HS-5 (cell line): ENCODE results near the gene TEAD1.

Source experiments
- DNase-seq: peaks from one replicate; pipeline ENCODE4 v3.0.0-alpha.2; 2012; ENCODE audit warnings: low read depth

The TEAD1 gene

DNA sequence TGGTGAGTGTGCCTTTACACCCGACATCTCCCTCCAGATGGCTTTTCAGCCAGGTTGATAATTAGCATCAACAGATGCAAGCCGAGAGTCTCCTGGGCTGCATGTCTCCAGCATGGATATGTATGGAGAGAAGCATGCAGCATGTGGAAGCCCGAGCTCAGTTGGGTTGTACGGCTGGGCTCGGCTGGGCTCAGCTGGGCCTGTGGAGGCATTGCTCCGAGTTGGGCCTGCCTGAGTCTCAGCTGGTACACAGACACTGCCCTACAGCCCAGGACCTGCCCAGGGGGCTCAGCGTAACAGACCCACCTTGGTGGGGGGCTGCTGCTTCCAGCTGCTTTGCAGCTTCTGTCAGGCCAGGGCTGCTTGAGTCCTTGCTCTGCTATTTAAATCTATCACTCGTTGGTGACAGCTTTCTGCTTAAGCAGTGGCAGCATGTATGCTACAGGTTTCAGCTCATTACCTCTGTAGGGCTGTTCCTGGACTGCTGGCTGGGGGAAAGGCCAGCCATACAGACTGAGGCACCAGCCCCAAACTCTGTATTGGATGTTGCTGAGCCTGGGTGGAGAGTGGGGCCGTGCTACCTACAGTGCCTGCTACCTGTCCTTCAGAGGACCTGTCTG lies 115.5 kb downstream of the TEAD1 start:
- no peak for DNase-seq

DNA sequence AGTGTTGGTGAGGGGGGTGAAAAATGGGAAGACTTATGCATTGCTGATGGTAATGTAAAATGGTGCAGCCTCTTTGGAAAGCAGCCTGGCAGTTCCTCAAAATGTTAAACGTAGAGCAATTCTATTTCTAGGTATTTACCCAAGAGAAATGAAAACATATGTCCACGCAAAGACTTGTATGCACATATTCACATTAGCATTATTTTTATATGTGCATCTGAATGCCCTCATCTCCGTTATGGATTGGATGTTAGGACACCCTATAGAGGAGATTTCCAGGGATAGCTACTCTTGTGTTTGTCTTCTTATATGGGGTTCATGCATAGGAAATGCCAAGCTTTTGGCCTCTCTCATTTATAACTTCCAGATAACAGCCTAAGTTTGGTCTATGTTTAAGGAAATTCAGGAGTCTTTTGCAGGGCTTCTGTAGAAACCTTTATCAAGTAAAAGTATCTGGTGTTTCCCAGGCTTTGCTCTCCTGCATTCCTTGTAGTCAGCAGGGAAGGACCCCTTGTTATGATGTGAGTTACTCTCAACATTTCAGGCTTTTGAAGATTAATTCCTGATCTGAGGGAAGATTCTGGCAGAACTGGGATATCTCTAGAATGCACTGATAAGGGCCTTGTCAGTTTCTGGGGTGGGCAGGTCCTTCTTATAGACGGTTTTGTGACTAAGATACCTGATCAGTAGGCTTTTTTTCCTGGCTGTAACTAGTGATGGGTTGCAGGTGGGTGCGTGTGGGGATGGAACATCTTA lies 116.8 kb downstream of the TEAD1 start:
- DNase-seq = no peak

DNA sequence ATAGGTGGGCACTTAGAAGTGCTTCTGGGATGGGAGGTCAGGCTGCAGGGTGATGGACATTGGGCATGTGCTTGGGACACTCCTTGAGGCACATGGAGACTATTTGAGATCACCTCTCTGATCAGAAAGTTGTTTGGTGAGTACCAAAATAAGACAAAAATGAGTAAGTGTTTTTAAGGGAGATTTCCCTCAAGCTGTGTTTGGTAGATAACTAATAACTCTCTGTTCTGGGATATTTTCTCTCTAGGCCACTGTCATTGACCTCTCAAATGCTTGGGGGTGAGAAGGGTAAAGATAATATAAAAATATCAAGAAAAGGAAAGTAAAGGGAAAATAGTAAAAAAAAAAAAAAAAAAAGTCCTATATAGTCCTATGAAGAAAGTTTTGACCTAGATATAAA lies 117.8 kb downstream of the TEAD1 start:
- DNase-seq = no peak

DNA sequence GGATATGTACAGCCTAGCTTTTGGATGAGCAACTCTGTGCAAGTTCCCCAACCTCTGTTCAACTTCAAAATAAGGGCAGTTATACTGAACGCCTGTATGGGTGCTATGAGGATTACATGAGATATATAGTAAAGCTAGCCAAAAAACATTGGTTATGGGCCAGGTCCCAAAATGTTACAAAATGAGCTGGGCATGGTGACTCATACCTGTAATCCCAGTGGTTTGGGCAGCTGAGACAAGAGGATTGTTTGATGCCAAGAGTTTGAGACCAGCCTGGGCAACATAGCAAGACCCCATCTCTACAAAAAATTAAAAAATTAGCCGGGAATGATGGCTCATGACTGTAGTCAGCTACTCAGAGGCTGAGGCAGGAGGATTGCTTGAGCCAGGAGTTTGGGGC lies 118.4 kb downstream of the TEAD1 start:
- peak; percentile 56 for DNase-seq

DNA sequence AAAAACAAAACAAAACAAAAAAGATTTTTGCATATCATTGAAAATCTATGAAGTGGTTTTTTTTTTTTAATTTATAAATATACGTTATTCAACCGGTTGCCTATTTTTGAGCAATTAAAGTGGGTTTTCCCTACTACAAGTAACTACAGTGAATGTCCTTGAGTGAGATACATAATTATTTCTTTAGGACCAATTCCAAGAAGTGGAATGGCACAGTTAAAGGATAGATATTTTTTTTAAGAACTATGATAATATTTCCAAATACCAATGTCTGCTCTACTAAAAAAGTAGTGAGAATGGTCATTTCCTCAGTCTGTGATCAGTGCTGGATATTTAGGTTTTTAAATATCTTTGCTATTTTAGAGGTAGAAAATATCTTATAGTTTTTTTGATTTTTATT lies 118.8 kb downstream of the TEAD1 start:
- DNase-seq = no peak

DNA sequence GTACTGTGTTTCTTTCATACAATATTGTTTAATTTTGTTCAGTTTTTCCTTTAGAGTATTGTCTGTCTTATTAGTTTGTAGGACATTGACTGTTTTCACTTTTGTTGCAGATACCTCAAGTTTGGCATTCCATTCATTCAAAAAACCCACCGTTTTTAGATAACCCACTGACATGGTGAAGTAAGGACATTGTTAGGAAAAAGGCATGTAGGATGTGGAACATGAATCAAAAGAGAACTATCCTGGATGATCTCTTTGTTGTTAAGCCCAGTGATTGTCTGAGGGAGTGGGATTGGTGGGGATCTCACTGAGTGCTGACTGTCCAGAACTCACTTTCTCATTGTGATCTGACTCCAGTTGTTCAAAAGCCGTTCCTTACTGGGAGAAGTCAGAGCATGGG lies 119.3 kb downstream of the TEAD1 start:
- DNase-seq = no peak

DNA sequence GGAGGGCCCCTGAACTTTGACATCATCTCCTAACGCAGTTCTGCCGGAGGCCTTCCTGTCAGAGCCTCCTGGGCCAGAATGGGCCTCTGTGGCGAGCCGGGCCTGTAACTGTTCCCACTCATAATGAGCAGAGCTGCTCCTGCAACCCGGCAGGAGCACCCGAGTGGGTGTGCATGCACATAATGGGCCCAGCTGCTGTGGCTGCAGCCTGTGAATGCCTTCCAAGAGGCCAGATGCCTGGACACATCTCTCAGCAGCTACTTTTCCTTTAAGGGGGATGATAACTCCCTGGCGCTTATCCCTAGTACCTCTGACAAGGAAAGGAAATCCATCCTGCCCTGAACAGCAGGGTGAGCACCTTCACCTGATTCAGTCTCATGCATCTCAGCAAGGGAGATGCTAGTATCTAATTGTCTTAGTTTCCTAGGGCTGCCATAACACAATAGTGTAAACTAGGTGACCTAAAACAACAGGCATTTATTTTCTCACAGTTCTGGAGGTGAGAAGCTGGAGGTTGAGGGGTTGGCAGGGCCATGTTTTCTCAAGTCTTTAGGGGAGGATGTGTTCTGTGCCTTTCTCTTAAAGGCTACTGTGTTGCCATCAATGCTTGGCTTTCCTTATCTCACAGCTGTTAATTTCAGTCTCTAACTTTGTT lies 120.5 kb downstream of the TEAD1 start:
- DNase-seq = no peak

DNA sequence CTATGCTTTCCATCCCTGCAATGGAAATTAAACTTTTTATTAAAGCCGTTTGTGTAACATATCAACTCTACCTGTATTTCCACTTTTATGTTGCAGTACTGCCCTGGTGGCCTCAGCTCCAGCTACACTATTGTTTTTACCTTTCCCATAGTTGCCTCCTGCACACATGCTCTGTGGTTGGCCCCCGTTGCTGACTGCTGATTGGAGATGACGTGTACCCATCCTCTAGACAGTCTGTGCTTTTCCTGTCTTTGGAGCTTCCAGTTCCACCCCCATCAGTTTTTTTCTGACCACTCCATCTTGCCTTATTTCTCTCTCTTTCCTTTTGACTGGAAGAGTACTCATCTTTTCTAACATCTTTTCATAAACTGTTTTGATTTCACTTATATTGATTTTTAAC lies 123.8 kb downstream of the TEAD1 start:
- no peak for DNase-seq

DNA sequence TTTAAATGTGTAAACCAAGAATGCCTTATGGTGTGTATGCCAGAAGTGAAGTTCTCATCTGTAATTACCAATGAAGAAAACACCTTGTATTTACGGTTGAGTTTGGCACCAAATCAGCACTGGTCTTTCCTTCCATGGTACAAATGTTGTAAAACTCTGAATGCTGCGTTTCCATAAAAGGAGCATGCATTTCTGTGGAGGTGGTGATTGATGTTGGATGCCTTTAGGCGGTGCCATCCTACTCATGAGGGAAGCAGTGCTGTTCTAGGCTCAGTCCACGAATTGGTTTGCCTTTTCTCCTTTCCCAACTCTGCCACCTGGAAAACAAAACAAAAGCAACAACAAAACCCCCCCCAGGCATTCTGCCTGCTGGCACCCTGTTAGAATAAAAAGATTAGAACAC lies 124.4 kb downstream of the TEAD1 start:
- no peak for DNase-seq

DNA sequence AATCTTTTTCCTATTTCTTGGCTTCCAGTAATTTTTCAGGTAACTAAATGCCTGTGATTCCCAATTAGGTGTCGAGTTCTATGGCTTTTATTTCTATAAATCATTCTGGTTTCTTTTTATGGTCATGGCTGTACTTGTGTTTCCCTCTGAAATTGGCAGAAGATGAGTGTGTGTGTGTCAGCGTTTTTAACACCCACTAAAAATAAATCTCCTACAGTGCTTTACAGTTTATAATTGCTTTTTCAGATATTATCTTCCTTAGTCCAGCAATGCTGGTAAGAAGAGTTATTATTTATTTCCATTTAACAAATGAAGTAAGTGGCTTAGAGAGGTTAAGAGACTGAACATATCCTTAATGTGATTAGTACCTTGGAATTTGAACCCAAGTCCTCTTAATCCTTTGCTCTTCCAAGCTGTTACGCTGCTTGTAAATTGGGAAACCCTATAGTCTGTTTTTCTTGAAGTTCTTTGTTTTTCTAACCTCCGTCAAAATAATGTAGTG lies 125.2 kb downstream of the TEAD1 start:
- DNase-seq = no peak

DNA sequence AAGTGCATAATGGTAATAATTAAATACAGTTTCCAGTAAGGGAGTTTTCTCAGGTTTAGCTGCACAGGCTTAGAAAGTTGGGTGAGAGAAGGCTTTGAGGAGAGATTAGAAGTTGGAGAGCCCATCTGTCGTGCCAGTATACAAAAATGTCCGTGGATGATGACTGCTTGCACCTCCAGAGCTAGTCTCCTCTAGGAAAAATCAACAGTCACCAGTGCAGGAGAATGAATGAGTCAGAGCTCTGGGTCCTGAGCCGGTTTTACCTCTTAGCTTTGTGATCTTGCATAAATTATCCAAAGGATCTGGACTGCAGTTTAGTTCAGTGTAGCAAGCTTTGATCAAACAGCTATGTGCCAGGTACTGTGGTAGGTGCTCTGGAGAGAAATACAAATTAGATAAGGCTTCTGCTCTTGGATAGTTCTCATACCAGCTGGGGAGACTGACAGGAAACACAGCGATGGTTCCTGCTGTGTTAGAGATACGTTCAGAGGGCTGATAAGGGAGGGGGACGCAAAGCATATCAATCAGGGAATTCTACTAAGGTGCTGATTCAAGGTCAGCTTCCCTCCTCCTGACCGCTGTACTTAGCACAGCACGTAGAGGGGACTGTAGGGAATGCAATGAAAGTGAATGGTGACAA lies 125.9 kb downstream of the TEAD1 start:
- DNase-seq = no peak

DNA sequence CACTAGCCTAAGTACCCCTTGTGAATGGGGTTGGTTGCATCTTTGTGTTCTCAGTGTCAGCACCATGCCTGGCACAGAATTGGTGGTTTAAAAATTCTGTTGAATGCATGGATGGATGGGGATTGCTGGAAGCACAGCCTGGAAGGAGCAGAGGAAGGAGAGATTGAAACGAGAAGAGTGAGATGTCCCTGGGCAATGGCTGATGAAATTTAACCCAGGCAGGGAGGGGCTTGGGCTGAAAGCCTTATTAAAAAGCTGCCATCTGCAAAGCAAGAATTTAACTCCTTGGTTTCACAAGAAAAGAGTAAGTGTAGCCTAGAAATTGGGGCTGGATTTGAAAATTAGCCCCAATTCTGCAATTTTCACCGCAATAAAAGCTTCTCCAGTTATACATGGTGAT lies 126.7 kb downstream of the TEAD1 start:
- DNase-seq = no peak

DNA sequence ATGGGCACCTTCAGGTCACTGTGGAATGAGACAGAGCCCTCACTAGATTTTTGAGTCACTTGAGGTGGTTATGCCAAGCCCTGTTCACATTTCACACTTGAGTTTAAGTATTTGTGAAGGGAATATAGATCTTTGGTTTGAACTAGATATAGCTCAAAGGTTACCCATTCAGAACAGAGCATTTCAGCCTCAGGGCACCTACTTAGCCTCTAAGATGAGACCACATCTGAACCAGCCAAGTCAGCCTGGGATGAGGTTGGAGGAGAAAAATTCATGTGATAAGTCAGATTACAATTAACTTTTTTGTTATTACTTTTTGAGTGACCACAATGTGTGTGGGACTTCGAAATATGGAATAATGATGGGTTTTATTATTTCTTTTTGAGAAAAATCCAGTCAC lies 127.8 kb downstream of the TEAD1 start:
- DNase-seq = no peak

DNA sequence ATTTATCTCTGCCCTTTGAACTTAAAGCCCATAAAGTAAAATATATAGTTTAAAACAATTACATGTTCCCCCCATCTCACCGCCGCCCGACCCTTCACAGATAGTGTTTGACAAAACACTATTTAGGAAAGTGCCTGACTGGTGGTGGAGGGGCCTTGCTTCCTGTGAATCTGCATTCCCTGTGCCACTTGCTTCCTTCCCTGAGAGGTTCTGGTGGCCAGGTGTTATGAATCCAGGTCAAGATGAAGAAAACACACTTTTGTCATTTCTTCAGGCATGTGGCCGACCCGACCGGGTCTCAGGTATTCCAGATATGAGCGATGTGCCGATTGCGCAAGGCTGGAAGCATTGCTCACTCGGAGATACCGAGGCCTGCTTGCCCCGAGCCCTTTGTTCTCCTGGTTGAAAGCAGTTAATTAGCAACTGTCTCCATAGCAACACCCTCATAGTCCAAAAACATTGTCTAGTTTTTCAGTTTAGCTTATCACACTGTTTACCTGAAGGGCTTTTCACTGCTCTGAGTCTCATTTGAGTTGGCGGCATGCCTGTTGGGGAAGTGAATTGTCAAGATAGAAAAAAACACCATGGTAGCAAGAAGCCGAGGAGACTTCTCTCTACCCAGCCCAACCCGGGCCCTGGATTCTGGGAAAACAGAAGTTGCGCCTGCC lies 128.3 kb downstream of the TEAD1 start:
- DNase-seq = no peak

DNA sequence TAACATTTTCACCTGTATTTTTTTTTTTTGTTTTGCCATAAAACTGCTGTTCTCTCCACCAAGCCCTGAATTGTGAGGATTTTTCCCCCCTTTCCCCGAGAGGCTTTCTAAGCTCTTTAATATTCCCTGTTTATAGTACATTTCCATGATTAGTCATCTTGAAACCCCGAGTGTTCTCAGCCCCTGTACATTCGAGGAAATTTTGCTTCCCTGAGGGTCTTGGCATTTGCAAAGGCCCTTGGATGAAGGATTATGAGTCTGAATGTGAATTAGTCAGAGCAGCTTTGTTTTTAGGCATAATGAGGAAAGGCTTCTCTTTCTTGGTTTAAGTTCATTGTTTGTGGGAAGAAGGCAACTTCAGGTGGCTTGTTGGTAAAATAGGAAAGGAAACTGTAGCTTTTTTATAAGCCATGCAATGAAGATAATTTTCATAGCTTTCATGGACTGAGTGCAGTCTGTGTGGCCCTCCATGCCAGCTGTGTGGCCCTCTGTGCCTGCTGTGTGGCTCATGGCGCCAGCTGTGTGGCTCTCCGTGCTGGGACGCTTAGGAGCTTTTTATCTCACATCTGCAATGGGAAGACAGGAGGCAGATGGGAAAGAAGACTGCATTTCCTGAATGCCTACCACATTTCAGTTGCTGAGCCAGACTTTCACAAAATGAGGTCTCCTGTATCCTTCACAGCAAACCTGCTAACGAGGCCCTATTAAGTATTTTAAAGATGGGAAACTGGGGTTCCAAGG lies 129.0 kb downstream of the TEAD1 start:
- no peak for DNase-seq

DNA sequence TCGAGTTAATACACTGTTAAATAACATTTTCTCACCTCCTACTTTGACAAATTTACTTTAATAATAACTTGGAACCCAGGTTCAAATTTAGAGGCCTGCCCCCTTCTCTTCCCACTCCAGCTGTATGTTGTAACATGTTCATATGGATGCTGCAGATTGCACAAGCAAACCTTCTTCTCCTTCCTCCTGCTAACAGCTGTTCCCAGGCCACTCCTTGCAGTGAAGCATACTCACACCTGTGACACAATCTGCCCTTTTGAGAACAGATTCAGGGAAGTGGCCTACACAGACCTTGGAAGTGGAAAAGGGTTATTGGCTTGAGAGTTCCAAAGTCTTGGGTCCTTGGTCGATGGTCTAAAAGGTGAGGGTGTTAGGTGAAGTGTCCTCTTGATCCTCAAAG lies 131.9 kb downstream of the TEAD1 start:
- no peak for DNase-seq

DNA sequence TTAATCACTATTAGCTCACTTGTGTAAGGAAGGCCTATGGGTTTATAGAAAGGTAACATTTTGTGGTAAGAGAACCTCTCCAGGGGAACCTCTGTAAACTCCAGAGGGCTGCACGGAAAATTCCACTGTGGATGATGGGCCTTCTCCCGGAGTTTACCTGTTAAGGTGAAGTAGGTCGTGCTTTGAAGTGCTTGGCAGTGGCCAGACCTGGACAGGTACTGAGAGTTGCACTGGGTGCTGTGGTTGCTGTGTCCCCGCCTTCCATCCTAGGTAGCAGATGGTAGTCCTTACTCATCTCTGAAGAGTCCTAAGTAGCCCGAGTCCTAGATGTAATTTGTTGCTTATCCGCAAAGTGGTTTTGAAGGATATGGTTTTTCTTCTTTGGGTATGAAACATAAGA lies 133.4 kb downstream of the TEAD1 start:
- DNase-seq = no peak

DNA sequence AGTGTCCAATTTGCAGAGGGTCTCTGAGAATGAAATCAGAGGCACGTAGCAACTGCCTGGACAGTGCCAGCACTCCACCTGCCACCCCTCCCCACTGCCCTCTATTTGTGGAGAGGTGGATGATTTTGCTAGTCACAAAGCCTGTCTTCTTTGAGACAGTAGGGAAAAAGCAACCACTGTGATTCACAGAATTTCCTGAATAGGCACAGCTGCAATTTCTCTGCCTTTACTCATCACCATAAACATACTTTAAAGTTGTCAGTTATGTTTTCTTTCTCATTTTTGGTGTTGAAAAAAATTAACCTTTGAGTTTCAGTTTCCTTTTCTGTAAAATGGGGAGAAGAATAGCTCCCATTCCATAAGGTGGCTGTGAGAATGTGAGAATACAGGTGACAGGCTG lies 134.3 kb downstream of the TEAD1 start:
- DNase-seq = peak; percentile 38

DNA sequence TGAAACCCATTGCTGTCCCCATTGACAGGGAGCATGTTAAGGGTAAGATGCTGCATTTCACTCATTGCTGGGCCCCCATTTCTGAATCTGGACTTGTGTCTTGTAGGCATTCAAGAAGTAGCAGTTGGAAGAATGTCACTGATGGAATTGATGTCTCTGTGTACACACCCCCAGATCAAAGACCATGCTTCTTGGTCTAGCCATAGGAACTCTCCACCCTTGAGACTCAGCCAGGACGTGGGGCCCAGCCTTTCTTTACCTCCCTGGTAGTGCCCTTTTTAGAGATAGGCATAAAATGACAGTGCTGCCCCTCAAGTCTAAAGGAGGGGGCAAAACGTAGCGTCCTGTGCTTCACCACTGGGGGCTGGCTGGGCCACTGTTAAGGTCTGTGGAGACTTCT lies 135.1 kb downstream of the TEAD1 start:
- DNase-seq = no peak

DNA sequence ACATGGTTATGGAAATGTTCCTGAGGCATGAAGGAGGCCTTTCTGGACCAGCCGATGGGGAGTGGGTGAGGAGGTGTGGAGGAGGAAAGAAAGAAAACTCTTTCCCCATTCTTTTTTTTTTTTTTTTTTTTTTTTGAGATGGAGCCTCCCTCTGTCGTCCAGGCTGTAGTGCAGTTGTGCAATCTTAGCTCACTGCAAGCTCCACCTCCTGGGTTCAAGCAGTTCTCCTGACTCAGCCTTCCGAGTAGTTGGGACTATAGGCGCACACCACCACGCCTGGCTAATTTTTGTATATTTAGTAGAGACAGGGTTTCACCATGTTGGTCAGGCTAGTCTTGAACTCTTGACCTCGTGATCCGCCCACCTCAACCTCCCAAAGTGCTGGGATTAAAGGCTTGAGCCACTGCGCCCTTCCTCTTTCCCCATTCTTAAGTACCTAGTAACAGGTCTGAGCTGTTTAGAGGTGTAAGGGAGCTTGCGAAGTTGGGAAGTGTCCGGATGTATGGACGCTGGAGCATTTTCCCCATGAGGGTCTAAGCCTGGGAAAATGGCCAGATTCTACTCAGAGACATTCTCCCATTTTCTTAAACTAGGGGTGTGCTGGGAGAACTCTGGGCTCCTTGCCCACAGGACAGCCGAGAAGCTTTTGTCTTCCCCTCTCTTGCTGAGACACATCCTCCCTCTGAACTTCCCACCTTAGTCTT lies 135.8 kb downstream of the TEAD1 start:
- DNase-seq = no peak

DNA sequence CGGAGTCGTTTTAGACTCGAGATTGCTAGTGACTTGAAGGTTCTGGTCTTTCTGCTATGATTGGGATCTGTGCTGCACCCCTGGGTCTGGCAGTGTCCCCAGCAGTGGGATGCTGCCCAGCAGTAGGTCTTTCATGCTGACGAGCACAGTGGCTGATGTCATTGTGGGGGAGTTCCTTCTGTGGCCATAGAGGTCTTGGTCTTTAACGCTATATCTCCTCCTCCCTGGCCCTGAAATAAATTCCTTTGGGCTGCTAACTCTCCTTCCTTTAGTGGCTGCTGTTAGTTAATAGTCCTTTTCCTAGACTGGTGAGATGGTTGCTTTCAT lies 136.3 kb downstream of the TEAD1 start:
- no peak for DNase-seq
